SKM-1 treated with dmso at 0.1 percent for 144 hours (cell line): Measurements from ENCODE around the gene SETD1A.
"Not testable (repeated sequence)": the region's sequence is repeated elsewhere in the genome, so short reads cannot be mapped to it uniquely, and the experiment has no call there.

Experiments used
- DNase-seq: peaks from one replicate; lab custom pipeline; 2025; ENCODE audit not compliant: unreplicated experiment; lab: John Stamatoyannopoulos, UW

Gene SETD1A

GRCh38 chr16:30997725-30998711 lies 40.5 kb downstream of the SETD1A start:
- no peak for DNase-seq

DNA sequence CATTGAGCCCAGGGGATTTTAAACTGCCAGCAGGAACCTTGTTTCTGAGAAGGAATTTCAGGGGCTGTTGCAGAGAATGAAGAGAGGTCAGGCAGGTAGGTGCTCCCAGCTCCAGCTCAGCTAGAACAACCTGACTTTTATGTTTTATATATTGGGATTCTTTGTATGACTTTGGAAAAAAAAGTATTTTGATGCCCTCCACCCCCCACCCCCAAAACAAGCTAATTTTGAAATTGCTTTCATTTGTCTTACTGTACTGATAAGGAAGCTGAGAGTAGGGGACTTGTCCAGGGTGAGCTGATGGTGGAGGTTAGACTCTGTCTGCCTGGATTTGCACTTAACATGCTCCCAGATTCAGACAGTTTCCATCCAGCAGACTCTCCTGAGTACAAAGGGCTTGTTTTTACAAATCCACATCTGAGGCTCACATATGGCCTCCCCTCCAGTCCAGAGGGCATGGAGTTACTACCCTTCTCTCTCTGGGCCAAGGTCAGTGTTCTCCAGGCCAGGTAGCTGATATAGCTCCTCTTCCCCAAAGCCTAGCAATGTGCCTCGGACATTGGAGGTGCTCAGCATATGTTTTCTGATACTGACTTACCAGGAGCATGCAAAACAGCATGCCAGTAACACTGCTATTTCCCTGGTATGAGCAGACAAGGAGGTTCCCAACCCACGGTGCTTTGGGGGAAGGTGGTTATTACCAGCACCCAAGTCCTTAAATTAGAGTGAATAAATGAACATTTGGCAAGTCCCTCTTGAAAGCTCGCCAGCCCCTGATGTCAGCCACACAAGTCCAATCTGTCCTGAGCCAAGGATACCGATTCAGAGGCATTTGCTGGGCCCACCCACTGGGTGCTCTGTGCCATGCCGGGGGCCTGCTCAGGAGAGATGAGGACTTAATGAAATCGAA lies 41.6 kb downstream of the SETD1A start:
- DNase-seq = no peak

DNA sequence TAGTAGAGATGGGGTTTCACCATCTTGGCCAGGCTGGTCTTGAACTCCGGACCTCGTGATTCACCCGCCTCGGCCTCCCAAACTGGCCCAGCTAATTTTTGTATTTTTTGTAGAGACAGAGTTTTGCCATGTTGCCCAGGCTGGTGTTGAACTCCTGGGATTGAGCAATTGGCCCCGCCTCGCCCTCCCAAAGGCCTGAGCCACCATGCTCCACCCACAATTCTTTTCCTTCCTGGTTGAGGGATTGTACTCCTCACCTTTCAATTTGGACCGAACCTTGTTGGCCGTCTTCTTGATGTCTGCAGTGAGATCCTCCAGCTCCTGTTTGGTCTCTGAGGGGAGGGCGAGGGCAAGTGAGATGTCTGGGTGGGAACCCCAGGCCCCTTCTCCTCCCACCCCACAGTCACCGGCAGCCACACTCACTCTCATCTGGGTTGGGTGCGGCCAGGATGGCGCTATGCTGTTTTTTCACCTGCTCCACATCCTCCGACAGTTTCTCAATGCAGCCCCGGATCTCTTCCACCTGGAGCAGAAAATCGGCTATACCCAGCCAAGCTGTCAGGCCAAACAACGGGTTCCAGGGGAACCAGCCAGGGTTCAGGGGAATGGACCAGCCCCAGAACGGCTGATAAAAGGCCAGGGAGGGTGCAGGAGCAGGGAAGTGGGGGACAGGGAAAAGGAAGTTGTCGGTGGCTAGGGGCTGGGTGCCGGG lies 43.3 kb downstream of the SETD1A start:
- DNase-seq = no peak

DNA sequence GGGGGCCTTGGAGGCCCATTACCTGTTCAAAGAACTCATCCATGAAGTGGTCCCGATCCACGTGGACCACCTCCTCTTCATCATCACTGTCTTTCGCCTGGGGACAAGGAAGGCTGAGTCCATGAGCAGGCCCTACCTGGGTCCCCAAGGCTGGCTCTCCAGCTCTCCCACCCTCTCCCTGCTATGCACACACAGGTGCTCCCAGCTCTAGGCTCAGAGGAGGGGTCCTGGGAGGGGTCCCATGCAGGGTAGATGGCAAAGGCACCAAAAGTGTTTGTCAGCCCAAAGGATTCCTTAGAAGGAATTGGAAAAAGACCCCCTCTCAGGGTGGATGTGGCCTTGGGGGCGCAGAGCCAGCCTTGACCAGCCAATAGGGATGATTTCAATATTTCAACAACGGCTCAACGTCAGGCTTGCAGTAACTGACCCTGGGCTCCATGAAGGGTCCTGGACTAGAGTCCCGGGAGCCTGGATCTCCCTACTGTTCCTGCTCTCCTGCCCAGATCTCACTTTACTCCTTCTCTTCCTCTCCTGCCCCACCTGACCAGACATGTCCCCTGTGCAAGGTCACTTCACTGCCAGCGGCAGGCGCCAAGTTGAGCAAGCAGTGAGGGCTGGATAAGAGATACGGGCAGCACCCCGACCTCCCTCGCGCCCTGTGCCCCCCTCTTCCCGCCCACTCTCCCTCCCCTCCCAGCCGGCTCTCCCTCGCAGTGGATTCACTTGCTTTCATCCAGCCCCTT lies 44.1 kb downstream of the SETD1A start:
- no peak for DNase-seq

DNA sequence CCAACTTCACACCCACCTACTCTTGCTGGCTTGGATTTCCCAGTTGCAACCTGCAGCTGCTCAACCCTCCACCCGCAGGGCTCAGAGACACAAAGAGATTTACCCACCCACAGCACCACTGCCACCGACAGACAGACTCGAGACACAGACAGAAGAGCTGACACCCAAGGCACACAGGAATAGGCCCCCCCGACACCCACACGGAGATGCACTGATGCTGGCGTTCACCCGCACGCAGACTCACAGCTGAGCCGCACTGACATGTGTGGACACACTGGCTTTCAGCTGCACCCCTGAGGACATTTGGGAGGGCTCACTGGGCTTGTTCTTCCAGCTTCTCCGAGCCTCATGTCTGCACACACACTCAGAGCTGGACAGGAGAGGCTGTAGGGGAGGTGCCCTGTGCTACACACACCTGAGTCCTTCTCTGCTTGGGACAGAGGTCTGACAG lies 44.7 kb downstream of the SETD1A start:
- DNase-seq = no peak

GRCh38 chr16:31002862-31003341 lies 45.3 kb downstream of the SETD1A start:
- no peak for DNase-seq

DNA sequence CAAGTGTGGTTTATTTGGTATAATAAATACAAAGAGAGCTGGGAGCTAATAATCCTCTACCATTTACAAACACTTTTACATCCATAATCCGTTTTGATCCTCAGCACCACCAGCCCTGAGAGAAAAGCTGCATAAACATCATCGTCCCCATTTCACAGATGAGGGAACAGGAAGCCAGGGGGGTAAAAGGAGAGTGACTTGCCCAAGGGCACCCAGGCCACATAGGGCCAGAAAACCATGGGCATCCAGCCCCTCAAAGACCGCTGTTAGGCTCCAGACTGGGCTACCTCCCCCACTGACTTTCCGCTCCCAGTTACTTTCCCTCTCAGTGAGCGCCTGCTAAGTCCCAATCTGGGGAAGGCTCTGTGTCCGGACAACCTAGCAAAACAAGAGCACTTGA lies 46.2 kb downstream of the SETD1A start:
- no peak for DNase-seq

DNA sequence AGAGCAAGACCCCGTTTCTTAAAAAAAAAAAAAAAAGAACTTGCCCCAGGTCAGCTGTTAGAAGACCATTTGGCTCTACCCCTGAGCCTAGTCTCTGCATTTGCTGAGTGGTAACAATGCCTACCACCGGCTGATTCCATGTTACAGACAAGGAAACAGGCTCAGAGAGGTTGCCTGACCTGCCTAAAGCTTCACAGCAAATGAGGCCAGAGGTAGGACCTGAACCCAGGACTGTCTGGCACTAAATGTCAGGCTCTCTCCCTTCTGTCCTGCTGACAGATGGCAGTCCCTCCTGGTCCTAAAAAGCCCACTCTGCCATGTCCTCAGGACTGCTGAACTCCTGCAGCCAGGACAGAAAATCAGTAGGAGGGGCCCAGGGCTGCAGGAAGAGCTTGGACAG lies 47.1 kb downstream of the SETD1A start:
- no peak for DNase-seq

DNA sequence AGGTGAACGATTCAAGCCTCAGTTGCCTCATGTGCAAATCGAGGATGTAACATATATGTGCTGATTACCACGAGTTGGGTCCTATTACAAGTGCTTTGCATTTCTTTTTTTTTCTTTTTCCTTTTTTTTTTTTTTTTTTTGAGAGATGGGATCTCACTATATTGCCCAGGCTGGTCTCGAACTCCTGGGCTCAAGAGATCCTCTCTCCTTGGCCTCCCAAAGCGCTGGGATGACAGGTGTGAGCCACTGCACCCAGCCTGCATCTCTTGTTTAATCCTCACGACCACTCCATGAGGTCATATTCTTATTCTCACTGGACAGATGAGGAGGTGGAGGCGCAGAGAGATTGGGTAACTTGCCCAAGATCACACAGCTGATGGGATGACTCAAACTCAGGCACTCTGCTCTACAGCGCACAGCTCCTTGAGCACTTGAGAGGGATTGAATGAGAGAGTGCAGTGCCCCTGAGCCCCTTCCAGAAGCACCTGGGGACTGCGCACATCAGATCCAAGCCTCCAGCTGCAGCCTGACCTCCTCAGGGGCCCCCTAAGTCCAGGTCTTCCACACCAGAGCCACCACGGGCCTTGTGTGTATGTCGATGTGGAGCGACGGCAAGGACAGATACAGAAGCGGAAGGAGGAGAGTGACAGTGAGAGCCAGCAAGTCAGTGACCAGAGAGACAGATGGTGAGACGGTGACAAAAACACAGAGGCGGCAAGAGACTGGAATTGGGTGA lies 48.0 kb downstream of the SETD1A start:
- DNase-seq = no peak

DNA sequence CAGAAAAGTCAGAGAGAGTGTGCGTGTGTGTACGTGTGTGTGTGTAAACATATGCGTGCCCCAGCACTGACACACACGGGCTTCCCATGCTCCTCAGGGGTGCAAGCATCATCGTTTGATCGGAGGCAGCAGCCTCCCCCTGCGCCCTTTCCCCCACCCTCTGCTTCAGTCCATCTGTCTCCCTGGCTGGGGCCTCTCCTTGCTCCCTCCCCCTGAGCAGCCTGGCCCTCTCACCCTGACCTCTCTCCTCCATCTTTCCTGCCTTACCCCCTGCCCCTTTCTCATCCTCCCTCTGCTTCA lies 48.5 kb downstream of the SETD1A start:
- no peak for DNase-seq

GRCh38 chr16:31006589-31006988 lies 49.0 kb downstream of the SETD1A start:
- DNase-seq = no peak

GRCh38 chr16:31007684-31008083 lies 50.1 kb downstream of the SETD1A start:
- no peak for DNase-seq

GRCh38 chr16:31008149-31008548 lies 50.6 kb downstream of the SETD1A start:
- DNase-seq = no peak

GRCh38 chr16:31008551-31008950 lies 51.0 kb downstream of the SETD1A start:
- no peak for DNase-seq

DNA sequence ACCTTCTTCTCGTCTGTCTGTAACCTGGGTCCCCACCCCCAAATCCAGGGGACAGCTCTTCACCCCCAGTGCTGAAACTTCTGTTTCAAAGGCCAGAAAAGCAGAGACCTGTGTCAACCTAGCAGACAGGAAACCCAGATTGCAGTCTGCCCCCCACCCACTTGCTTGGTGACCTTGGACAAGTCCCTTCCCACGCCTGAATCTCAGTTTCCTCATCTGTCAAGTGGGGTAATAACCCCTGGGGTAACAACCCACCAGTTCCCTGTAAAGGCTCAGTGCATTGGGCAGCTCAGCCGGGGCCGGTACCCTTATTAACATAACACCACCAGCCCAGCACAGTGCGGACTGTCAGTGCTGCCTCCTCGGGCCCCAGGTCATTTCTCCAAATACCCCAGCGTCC lies 51.6 kb downstream of the SETD1A start:
- DNase-seq = no peak

GRCh38 chr16:31009894-31010584 lies 52.5 kb downstream of the SETD1A start:
- DNase-seq = no peak

DNA sequence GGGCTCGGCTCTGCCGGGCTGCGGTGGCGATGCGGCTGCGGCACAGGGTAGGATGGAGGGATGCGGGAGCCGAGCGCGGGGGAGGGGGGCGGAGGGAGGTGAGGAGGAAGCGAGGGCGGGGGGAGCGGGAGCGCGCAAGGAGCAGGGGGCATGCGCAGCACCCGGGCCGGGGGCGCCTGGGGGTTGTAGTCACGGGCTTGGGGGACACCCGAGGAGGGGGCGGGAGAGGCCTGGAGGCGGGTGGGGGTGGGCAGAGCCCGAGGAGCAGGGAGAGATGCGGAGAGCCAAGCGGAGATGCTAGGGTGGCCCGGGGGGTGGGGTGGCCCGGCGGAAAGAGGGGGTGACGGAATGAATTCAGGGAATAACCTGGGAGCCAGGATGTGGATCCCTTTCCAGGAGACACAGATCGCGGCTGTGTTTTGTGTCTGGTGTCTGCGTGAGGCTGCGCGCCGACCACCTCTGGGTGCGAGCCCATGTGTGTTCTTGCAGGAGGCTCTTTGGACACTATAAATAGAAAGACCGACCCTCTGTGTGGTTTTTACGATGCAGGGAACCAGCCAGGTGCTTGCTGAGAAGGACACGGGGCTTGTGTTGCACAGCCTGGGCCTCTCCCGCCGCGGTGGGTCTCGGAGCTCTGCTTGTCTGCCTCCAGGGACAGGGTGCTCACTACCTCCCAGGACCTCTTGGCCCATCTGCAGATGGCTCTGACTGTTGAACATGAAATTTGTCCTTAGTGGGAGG lies 53.2 kb downstream of the SETD1A start, which contains the start of gene STX1B:
Gene STX1B, minus strand, starts transcription at position 54 of the 741 bp plus-strand sequence. CDS start 242 bp downstream, outside the sequence.
- DNase-seq = no peak

GRCh38 chr16:31011815-31012214 lies 54.3 kb downstream of the SETD1A start:
- not testable (repeated sequence) for DNase-seq
